Measurements from ENCODE around the gene REX1BD. TPM values are rescaled to one million over a fixed set of nuclear protein-coding genes. Genes with fewer than 3 reads are reported as not detected.

Gene REX1BD
- total and polyA plus RNA-seq, 2 of the 13 experiments (the other 11 are each of a cell fraction or from before 2014, with no cell fraction given), result 7.5 to 25.4 TPM

- peak; percentile 75 for TF ChIP-seq PRDM15 (CRISPR knock-in tag; IDR thresholded peaks at IDR 0.05)
- peak; percentile 85 for TF ChIP-seq ZNF747 (CRISPR knock-in tag; IDR thresholded peaks at IDR 0.05; ENCODE audit: borderline replicate concordance)
- TF ChIP-seq DMAP1 (CRISPR knock-in tag; IDR thresholded peaks at IDR 0.05), result peak; percentile 73; the same call in 1 of the 2 replicates
- TF ChIP-seq ZNF572 (CRISPR knock-in tag; IDR thresholded peaks at IDR 0.05), result no peak
- peak; percentile 75; the same call in 1 of the 2 replicates for TF ChIP-seq ZC3H4 (CRISPR knock-in tag; IDR thresholded peaks at IDR 0.05; ENCODE audit: borderline replicate concordance)
- TF ChIP-seq POLR2AphosphoS5 (IDR thresholded peaks at IDR 0.05; ENCODE audit: low read depth, low read length), result no peak; the same call in 1 of the 2 replicates
- peak; percentile 53; the same call in 1 of the 2 replicates for TF ChIP-seq ELF3 (CRISPR knock-in tag; IDR thresholded peaks at IDR 0.05)
- no peak for TF ChIP-seq SNAPC4 (CRISPR knock-in tag; IDR thresholded peaks at IDR 0.05)
- peak; percentile 87 for TF ChIP-seq ZNF142 (CRISPR knock-in tag; IDR thresholded peaks at IDR 0.05)
- peak; percentile 44 for TF ChIP-seq DBP (CRISPR knock-in tag; IDR thresholded peaks at IDR 0.05; ENCODE audit: not compliant biosample characterization)
- TF ChIP-seq ZNF615 (CRISPR knock-in tag; IDR thresholded peaks at IDR 0.05; ENCODE audit: borderline replicate concordance), result no peak
Observed at GRCh38 chr19:18589380-18590272, 1.0 kb downstream of the REX1BD start (continued).
